ENCODE results near the gene CPZ. TPM values are rescaled to one million over a fixed set of nuclear protein-coding genes. Genes with fewer than 3 reads are reported as not detected.

The CPZ gene
- polyA plus RNA-seq, 1 experiment, result 70.9 TPM

DNA sequence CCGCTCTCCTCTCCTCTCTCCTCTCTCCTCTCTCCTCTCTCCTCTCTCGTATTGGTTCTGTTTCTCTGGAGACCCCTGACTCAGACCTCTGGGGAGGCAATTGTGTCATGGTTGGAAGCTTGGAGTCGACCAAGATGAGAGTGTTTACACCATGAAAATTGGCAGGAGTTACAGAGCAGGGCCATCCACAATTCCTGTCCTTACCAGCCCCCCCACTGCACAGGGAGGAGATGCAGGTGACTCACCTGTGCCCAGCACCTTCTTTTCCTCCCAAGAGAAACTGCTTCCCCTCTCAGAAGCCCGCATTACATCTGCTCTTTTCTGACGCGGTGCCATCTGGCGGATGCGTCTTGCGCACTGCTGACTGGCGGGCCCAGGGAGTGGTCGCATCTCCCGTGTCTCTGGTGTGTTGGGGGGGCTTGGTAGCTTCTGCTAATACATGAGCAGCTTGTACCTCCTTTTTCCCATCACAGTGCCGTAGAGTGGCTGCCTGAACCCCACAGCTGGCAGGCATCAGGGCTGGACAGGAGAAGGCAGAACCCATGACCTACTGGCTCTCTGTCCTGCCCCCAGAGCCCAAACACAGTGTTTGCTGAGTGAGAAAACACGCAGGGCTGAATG is 43.7 kb upstream of the CPZ start:
- Histone ChIP-seq H3K4me3 (ENCODE audit: low read depth, low read length) (no peak overlapping the region), H3K36me3 (ENCODE audit: control insufficient read depth, insufficient read depth, low read length) (no peaks in the 10 kb centered on the region), H3K27me3 (ENCODE audit: control insufficient read depth, insufficient read depth, low read length) (peaks cover 2% of the 10 kb centered on the region; the same call in 1 of the 2 replicates)
- TF ChIP-seq, protein P1, sequence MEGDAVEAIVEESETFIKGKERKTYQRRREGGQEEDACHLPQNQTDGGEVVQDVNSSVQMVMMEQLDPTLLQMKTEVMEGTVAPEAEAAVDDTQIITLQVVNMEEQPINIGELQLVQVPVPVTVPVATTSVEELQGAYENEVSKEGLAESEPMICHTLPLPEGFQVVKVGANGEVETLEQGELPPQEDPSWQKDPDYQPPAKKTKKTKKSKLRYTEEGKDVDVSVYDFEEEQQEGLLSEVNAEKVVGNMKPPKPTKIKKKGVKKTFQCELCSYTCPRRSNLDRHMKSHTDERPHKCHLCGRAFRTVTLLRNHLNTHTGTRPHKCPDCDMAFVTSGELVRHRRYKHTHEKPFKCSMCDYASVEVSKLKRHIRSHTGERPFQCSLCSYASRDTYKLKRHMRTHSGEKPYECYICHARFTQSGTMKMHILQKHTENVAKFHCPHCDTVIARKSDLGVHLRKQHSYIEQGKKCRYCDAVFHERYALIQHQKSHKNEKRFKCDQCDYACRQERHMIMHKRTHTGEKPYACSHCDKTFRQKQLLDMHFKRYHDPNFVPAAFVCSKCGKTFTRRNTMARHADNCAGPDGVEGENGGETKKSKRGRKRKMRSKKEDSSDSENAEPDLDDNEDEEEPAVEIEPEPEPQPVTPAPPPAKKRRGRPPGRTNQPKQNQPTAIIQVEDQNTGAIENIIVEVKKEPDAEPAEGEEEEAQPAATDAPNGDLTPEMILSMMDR (IDR thresholded peaks at IDR 0.05; ENCODE audit: insufficient read depth, low read depth, low read length), result no peak
- CTCF ChIA-PET, result interaction anchor here (1.1 kb wide), 2 partner anchors 12 to 38 kb away, joined by 3 to 4 read pairs; no protein-coding TSS in a partner anchor
- POLR2A ChIA-PET, result no interaction called here
- DNase-seq (ENCODE audit: low read depth), result no peak

DNA sequence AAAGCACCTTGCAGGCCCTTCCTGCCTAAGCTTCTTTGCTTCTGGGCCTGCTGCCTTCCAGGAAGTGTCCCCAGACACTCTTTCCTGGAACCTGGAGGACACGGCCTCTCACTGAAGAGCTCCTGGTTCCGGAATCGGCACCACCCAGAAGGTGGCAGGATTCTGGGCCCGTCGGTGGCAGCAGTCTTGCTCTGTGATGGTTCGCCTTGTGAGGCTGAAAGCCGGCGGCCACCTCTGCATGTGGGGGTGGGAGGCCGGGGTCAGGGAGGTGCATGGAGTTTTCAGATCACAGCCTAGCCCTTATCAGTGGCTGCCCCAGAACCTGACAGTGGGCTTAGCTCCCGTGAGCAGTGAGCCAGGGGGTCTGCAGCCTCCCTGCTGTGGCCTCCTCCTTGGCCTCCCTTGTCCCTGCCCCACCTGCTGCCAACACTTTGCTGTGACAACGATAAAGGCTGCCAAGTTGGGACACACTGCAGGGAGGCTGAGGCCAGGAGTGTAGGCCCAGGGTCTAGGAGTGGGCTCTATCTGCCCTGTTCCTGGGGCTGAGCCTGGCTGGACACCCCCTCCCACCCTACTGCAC is 43.1 kb upstream of the CPZ start:
- DNase-seq (ENCODE audit: low read depth), result no peak
- Histone ChIP-seq H3K4me3 (ENCODE audit: low read depth, low read length) (no peak overlapping the region), H3K36me3 (ENCODE audit: control insufficient read depth, insufficient read depth, low read length) (no peaks in the 10 kb centered on the region), H3K27me3 (ENCODE audit: control insufficient read depth, insufficient read depth, low read length) (peaks cover 2% of the 10 kb centered on the region; the same call in 1 of the 2 replicates)
- TF ChIP-seq, protein P1 (IDR thresholded peaks at IDR 0.05; ENCODE audit: insufficient read depth, low read depth, low read length), result no peak
- ChIA-PET POLR2A (no interaction called here), CTCF (interaction anchor here (1.1 to 1.4 kb wide), 3 partner anchors 11 to 37 kb away, joined by 3 to 4 read pairs (median 3); no protein-coding TSS in a partner anchor)

DNA sequence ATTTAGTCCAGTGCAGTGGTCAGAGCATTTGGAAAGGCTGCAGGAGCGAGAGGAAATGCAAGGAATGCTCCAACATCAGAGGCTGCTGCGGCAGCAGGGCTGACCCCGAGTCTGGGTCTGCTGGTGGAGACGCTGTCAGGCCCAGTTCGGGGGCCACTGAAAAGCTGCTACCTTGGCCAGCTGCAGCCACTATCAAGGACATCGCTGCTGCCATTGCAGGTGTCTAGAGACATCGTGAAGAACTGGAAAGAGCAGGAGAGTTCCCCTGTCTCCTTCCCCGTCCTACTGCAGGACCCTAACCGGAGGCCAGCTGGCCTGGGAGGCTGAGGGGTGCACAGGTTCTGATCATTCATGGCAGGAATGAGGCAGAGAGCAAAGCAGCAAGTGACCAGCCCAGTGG is 41.9 kb upstream of the CPZ start:
- Histone ChIP-seq H3K36me3 (ENCODE audit: control insufficient read depth, insufficient read depth, low read length) (no peaks in the 10 kb centered on the region), H3K4me3 (ENCODE audit: low read depth, low read length) (no peak overlapping the region), H3K27me3 (ENCODE audit: control insufficient read depth, insufficient read depth, low read length) (peaks cover 2% of the 10 kb centered on the region; the same call in 1 of the 2 replicates)
- TF ChIP-seq, protein P1 (IDR thresholded peaks at IDR 0.05; ENCODE audit: insufficient read depth, low read depth, low read length), result no peak
- POLR2A ChIA-PET, result no interaction called here
- no peak for DNase-seq (ENCODE audit: low read depth)
- CTCF ChIA-PET, result interaction anchor here (1.4 kb wide), 1 partner anchor 17 kb away, joined by 3 read pairs; no protein-coding TSS in a partner anchor

DNA sequence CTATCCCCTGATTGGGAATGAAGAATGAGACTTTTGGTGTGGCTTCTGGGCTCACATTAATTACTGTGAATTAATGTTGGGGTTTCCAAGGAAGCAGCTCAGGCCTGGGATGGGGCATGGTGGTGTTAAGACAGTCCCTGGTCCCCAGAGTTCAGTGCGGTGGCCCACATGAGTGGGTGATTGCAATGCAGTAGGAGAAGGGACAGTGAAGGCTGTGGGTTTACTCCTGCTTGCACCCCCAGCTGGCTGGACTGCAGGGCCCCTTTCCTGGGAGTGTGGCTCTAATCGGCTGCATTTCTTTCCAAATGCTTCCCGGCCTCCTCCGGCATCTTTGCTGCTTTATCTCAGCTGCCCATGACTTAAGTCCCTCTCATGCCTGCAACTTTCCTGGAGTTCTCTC is 40.5 kb upstream of the CPZ start:
- Histone ChIP-seq H3K36me3 (ENCODE audit: control insufficient read depth, insufficient read depth, low read length) (no peaks in the 10 kb centered on the region), H3K4me3 (ENCODE audit: low read depth, low read length) (no peak overlapping the region), H3K27me3 (ENCODE audit: control insufficient read depth, insufficient read depth, low read length) (peaks cover 2% of the 10 kb centered on the region; the same call in 1 of the 2 replicates)
- TF ChIP-seq, protein P1 (IDR thresholded peaks at IDR 0.05; ENCODE audit: insufficient read depth, low read depth, low read length), result no peak
- DNase-seq (ENCODE audit: low read depth), result no peak
- POLR2A ChIA-PET, result no interaction called here
- CTCF ChIA-PET, result interaction anchor here (1.7 kb wide), 1 partner anchor 9 kb away, joined by 4 read pairs; no protein-coding TSS in a partner anchor

DNA sequence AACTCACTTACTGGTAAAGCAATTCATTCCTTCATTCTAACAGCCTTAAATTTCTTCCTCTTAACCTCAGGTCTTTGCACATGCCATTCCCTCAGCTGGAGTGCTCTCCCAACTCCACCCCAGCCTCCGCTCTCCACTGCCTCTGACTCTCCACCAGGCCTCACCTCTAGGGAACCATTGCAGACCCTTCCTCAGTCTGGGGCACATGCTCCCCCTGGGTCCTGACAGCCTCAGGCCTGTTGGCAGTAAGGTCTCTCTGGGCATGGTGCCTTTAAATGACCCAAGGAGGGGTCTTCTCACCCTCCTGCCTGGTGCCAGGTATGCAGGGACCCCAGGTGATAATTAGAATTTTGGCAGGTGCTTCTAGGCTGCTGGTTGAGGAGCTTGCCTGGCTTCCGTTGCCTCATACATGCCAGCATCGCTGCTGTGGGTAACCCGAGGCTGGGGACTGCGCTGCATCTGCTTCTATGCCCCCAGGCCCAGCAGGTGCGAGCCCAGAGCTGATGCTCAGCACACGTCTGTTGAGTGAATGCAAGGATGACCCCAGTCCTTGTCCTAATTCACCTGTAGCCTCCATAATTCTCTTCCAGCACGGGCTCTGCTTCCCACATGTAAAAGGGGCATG is 39.9 kb upstream of the CPZ start:
- DNase-seq (ENCODE audit: low read depth), result no peak
- TF ChIP-seq, protein P1 (IDR thresholded peaks at IDR 0.05; ENCODE audit: insufficient read depth, low read depth, low read length), result no peak
- Histone ChIP-seq H3K27me3 (ENCODE audit: control insufficient read depth, insufficient read depth, low read length) (peaks cover under 1% of the 10 kb centered on the region; the same call in 1 of the 2 replicates), H3K36me3 (ENCODE audit: control insufficient read depth, insufficient read depth, low read length) (no peaks in the 10 kb centered on the region), H3K4me3 (ENCODE audit: low read depth, low read length) (no peak overlapping the region)
- ChIA-PET POLR2A (no interaction called here), CTCF (interaction anchor here (1.7 kb wide), 1 partner anchor 8 kb away, joined by 4 read pairs; no protein-coding TSS in a partner anchor)
